GM19397 (cell line): ENCODE data around the gene RGS14.
"Not testable (repeated sequence)": the region's sequence is repeated elsewhere in the genome, so short reads cannot be mapped to it uniquely, and the experiment has no call there.

Source experiments
- ATAC-seq: cut with Tn5 transposase; IDR thresholded peaks from one replicate; pipeline ENCODE4 v1.9.1; 2021; ENCODE audit warnings: mild to moderate bottlenecking, moderate library complexity; ENCODE audit not compliant: unreplicated experiment

RGS14 gene

GRCh38 chr5:177363565-177363964 lies 5.8 kb downstream of the RGS14 start:
- ATAC-seq = no peak

- ATAC-seq = no peak
Observed at GRCh38 chr5:177364159-177364962, 6.6 kb downstream of the RGS14 start.

- no peak for ATAC-seq
Observed at GRCh38 chr5:177365845-177366527, 8.3 kb downstream of the RGS14 start.

GRCh38 chr5:177366528-177367322 lies 9.0 kb downstream of the RGS14 start:
- ATAC-seq = no peak

- no peak for ATAC-seq
Observed at GRCh38 chr5:177367323-177367848, 9.7 kb downstream of the RGS14 start.

- no peak for ATAC-seq
Observed at GRCh38 chr5:177367981-177368868, 10.5 kb downstream of the RGS14 start.

- no peak for ATAC-seq
Observed at GRCh38 chr5:177368869-177369644, 11.3 kb downstream of the RGS14 start.

- ATAC-seq = no peak
Observed at GRCh38 chr5:177369645-177370440, 12.1 kb downstream of the RGS14 start.

GRCh38 chr5:177370488-177371119 lies 12.9 kb downstream of the RGS14 start:
- ATAC-seq = no peak

GRCh38 chr5:177371120-177372033 lies 13.7 kb downstream of the RGS14 start:
- no peak for ATAC-seq

- no peak for ATAC-seq
Observed at GRCh38 chr5:177372034-177372896, 14.5 kb downstream of the RGS14 start.

- ATAC-seq = no peak
Observed at GRCh38 chr5:177372910-177373309, 15.2 kb downstream of the RGS14 start.

GRCh38 chr5:177373806-177374205 lies 16.1 kb downstream of the RGS14 start:
- ATAC-seq = no peak

GRCh38 chr5:177374211-177374610 lies 16.5 kb downstream of the RGS14 start:
- ATAC-seq = no peak

- not testable (repeated sequence) for ATAC-seq
Observed at GRCh38 chr5:177375516-177375915, 17.8 kb downstream of the RGS14 start.

- no peak for ATAC-seq
Observed at GRCh38 chr5:177376107-177376506, 18.4 kb downstream of the RGS14 start.
